Esophagus squamous epithelium (tissue), 5 donors: Measurements from ENCODE around the gene NUP35. TPM values are rescaled to one million over a fixed set of nuclear protein-coding genes. Genes with fewer than 3 reads are reported as not detected.
"Not testable (repeated sequence)": the region's sequence is repeated elsewhere in the genome, so short reads cannot be mapped to it uniquely, and the experiment has no call there.

ENCODE experiments used
- DNase-seq: peaks from one replicate; lab custom pipeline; 2025; lab: John Stamatoyannopoulos, UW
- H3K27ac ChIP-seq, 4 donors: fragments of 200-600 bp; sonication (generic); one replicate each; pipeline ENCODE4 v1.5.1; 2016 to 2019; ENCODE audit warnings: mild to moderate bottlenecking in 1 of 4
- H3K27me3 ChIP-seq, 4 donors: fragments of 200-600 bp; sonication (generic); 1 replicate in 3 of 4; 2 replicates in 1 of 4; pipeline versions ENCODE4 v1.5.1 to v1.6.0; 2017 to 2021; ENCODE audit warnings: antibody characterized with exemption in 1 of 4
- H3K36me3 ChIP-seq, 3 donors: fragments of 200-600 bp; sonication (generic); one replicate each; pipeline ENCODE4 v1.5.1; 2016 to 2019
- H3K4me1 ChIP-seq, 3 donors: fragments of 200-600 bp; sonication (generic); one replicate each; pipeline ENCODE4 v1.5.1; 2017 to 2019
- H3K4me3 ChIP-seq, 4 donors: fragments of 200-600 bp; sonication (generic); 1 replicate in 3 of 4; 2 replicates in 1 of 4; pipeline ENCODE4 v1.5.1; 2016 to 2019; ENCODE audit warnings: mild to moderate bottlenecking in 2 of 4, moderate library complexity in 1 of 4
- H3K9me3 ChIP-seq, 3 donors: fragments of 200-600 bp; sonication (generic); one replicate each; pipeline ENCODE4 v1.5.1; 2016 to 2019
- CTCF ChIP-seq, 6 experiments: fragments of 450-650 bp in 4 of 6; fragments of 200-600 bp in 2 of 6; sonication (generic) in 2 of 6; IDR thresholded peaks; one replicate each; pipeline ENCODE4 v1.5.1; 2016 to 2019; ENCODE audit warnings: antibody characterized with exemption in 6 of 6, mild to moderate bottlenecking in 4 of 6, moderate library complexity in 4 of 6
- POLR2A ChIP-seq, 4 donors: fragments of 450-650 bp; IDR thresholded peaks; one replicate each; pipeline ENCODE4 v1.6.1; 2017; ENCODE audit warnings: antibody characterized with exemption in 4 of 4, mild to moderate bottlenecking in 4 of 4, moderate library complexity in 3 of 4
- WGBS, 2 donors: methylation state at CpG; one replicate each; pipeline ENCODE4 v1.1.5; 2018; 5-methylcytosine and 5-hydroxymethylcytosine counted together
- intact Hi-C: fragments of 100-400 bp; cut with DNase I; formaldehyde crosslinking; loops from one replicate; pipeline ENCODE4 v1.15.0; 2022
- total RNA-seq, 4 donors: library from RNA; depleted of rRNA; stranded (reverse); fragments of >200 nt; gene quantifications; one replicate each; pipeline ENCODE4 v1.1.0, GENCODE V29; 2016
- donor health status: DM: yes; HTN: yes; CAD: no.

NUP35 gene
- total RNA-seq, 4 donors from 2014 or later, result 7.8 to 25.4 (median 15.6) TPM

GRCh38 chr2:183134016-183134415 lies 9.8 kb downstream of the NUP35 start:
- Histone ChIP-seq H3K4me3 (no peak overlapping the region), H3K9me3 (no peaks in the 10 kb centered on the region), H3K27ac (no peak overlapping the region), H3K36me3 (peaks cover 0 to 75% (median 0%) of the 10 kb centered on the region in 3 donors), H3K4me1 (no peaks in the 10 kb centered on the region), H3K27me3 (no peaks in the 10 kb centered on the region)
- DNase-seq, result no peak
- TF ChIP-seq CTCF (IDR thresholded peaks at IDR 0.05), result no peak
- no peak for TF ChIP-seq POLR2A (IDR thresholded peaks at IDR 0.05)
- intact Hi-C loops, result no loop called here
- 65 to 93% methylated on average over 2 of the region's 2 CpGs for WGBS, 2 donors

- peaks cover 0 to 71% (median 0%) of the 10 kb centered on the region in 3 donors for H3K36me3 ChIP-seq
- no peak overlapping the region for H3K27ac ChIP-seq
- no peaks in the 10 kb centered on the region for H3K27me3 ChIP-seq
- no peak for DNase-seq
- intact Hi-C loops, result no loop called here
- TF ChIP-seq CTCF (IDR thresholded peaks at IDR 0.05) (no peak), POLR2A (IDR thresholded peaks at IDR 0.05) (no peak)
- H3K4me1 ChIP-seq, result no peaks in the 10 kb centered on the region
- 96 to 100% methylated on average over 1 of the region's 1 CpG for WGBS, 2 donors
- peaks cover 0 to 3% (median 0%) of the 10 kb centered on the region in 3 donors for H3K9me3 ChIP-seq
- H3K4me3 ChIP-seq, result no peak overlapping the region
These were observed 24.7 kb downstream of the NUP35 start for GRCh38 chr2:183148955-183149354.

GRCh38 chr2:183149489-183149888 lies 25.2 kb downstream of the NUP35 start:
- no peaks in the 10 kb centered on the region for H3K9me3 ChIP-seq
- no peaks in the 10 kb centered on the region for H3K27me3 ChIP-seq
- H3K27ac ChIP-seq, result no peak overlapping the region
- TF ChIP-seq POLR2A (IDR thresholded peaks at IDR 0.05) (no peak), CTCF (IDR thresholded peaks at IDR 0.05) (no peak)
- H3K4me3 ChIP-seq, result no peak overlapping the region
- intact Hi-C loops, result no loop called here
- WGBS, 2 donors, result 62 to 90% methylated on average over 2 of the region's 2 CpGs
- DNase-seq, result no peak
- no peaks in the 10 kb centered on the region for H3K4me1 ChIP-seq
- peaks cover 0 to 71% (median 0%) of the 10 kb centered on the region in 3 donors for H3K36me3 ChIP-seq

GRCh38 chr2:183152280-183152679 lies 28.0 kb downstream of the NUP35 start:
- H3K27me3 ChIP-seq, intact Hi-C loops, H3K4me1 ChIP-seq, H3K27ac ChIP-seq, H3K9me3 ChIP-seq, H3K4me3 ChIP-seq, DNase-seq: not testable (repeated sequence)
- 94 to 98% methylated on average over 3 of the region's 3 CpGs for WGBS, 2 donors
- peaks cover 0 to 59% (median 0%) of the 10 kb centered on the region in 3 donors for H3K36me3 ChIP-seq

GRCh38 chr2:183153967-183154366 lies 29.7 kb downstream of the NUP35 start:
- Histone ChIP-seq H3K27me3 (no peaks in the 10 kb centered on the region), H3K36me3 (peaks cover 0 to 70% (median 0%) of the 10 kb centered on the region in 3 donors), H3K27ac (no peak overlapping the region), H3K9me3 (no peaks in the 10 kb centered on the region), H3K4me3 (no peak overlapping the region), H3K4me1 (no peaks in the 10 kb centered on the region)
- TF ChIP-seq POLR2A (IDR thresholded peaks at IDR 0.05) (no peak), CTCF (IDR thresholded peaks at IDR 0.05) (no peak)
- intact Hi-C loops, result no loop called here
- DNase-seq, result no peak
- WGBS, 2 donors, result 94 to 99% methylated on average over 3 of the region's 3 CpGs

- intact Hi-C loops, H3K4me1 ChIP-seq, H3K27ac ChIP-seq, H3K9me3 ChIP-seq, H3K27me3 ChIP-seq, H3K4me3 ChIP-seq, DNase-seq: not testable (repeated sequence)
- 72 to 73% methylated on average over 4 of the region's 4 CpGs for WGBS, 2 donors
- peaks cover 0 to 78% (median 0%) of the 10 kb centered on the region in 3 donors for H3K36me3 ChIP-seq
These were observed 30.5 kb downstream of the NUP35 start for GRCh38 chr2:183154772-183155171.
